Urothelium cell line (cell line): Measurements from ENCODE around the gene METTL8.
A peak's percentile ranks its signal among the peaks of the same experiment; 100 is the strongest.

Source experiments
- DNase-seq: peaks from one replicate; pipeline ENCODE4 v3.0.0; 2011; ENCODE audit warnings: low spot score, mixed read lengths
- FAIRE-seq: peaks from 2 replicates; lab custom pipeline; 2011; peaks lifted over from hg19 to GRCh38; lab: Jason Lieb, UNC

Gene METTL8, protein sequence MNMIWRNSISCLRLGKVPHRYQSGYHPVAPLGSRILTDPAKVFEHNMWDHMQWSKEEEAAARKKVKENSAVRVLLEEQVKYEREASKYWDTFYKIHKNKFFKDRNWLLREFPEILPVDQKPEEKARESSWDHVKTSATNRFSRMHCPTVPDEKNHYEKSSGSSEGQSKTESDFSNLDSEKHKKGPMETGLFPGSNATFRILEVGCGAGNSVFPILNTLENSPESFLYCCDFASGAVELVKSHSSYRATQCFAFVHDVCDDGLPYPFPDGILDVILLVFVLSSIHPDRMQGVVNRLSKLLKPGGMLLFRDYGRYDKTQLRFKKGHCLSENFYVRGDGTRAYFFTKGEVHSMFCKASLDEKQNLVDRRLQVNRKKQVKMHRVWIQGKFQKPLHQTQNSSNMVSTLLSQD

DNA sequence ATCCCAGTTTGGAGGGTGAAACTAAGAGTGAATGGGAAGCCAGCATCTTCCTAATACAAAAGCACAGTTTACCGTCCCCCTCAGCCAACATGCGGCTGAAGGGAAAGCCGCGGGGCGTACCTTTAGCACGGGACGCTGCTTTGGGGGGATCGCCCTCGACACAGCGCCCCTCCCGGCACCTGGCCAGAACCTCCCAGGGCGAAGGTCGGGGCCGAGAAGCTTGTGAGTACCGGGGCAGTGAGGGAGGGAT lies at the start of gene METTL8:
METTL8 (minus strand) TSS at position 228 of the 250 bp plus-strand sequence. CDS start 41,805 bp downstream, outside the sequence.
- FAIRE-seq = no peak
- no peak for DNase-seq

DNA sequence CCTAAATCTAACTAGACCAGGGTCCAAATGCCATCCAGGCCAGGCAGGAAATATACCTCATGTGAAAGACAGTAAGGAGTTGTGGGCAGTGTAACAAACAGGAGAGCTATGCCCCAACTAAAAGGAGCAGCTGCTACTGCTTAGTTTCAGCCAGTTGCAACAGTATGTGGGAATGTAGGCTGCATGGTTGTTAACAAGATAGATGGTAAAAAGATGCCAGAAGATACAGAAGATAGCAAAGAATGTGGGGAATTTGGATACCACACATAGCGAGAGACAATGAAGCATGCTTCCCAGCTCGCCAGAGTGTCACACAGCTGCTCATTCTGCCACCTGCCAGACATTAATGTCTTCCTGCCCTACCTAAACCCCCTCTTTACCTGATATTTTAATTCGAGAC lies 49.1 kb upstream of the METTL8 start:
- FAIRE-seq (no peak), DNase-seq (no peak)

DNA sequence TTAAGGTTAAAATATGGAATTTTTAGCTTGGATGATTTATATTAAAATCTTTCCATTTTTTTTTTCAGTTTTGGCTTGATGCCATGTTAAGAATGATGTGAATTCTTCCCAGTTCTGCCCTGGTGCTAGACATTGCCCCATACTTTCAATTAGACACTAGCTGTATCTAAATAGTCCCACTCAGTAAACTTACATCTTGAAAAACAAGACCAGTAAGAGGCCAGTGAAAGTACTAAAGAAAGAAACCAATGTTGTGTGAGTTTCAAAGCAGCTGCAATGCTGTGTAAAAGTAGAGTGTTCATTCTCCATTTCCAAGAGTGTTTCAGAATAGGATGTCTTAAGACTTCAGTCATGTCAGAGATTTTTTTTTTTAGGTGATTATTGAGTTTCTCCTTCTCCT lies 48.5 kb upstream of the METTL8 start:
- DNase-seq (no peak), FAIRE-seq (no peak)

DNA sequence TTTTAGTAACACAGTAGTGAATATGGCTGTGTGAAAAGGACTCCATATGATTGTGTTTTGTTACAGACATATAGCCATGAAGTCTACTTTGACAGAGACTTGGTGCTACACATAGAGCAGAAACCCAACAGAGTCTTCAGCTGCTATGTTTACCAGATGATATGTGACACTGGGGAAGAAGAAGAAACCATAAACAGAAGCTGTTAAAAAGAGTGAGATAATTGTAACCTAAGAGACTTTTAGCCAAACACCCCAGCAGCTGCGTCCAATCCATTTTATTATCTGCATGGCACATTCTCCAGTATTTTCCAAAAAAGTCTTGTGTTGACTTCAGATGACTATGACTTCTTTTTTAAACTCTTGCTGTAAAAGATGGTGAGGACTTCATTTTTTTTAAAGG lies 47.1 kb upstream of the METTL8 start:
- no peak for FAIRE-seq
- no peak for DNase-seq

DNA sequence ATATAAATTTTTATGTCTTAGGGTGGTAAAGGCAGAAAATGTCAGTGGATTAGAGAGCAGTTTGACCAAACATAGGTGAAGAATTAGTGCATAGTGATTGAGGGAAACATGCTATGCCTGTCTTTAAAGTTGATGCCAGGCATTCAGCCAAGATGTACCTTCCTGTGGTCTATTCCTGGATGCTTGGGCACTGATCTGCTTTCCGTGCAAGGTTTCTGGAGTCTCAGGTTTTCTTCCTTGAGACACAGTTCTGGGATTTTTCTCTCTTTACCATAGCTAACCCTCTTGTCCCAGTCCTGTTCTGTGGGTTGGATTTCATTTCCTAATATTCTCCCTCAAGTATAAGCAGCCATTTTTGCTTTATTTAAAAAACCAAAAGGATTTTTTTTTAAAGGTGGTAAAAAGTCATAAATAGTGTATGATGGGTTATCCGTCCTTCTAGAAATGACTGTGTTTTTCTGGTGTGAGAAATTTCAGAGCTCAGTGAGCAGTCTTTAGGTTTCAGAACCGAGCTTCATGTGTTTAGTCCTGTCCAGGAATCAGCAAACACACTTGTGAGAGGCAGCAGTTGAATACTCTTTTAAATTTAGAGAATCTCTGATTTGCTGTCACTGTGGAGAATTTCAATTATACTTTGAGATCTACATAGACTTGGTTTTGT lies 45.5 kb upstream of the METTL8 start:
- DNase-seq (no peak), FAIRE-seq (no peak)

DNA sequence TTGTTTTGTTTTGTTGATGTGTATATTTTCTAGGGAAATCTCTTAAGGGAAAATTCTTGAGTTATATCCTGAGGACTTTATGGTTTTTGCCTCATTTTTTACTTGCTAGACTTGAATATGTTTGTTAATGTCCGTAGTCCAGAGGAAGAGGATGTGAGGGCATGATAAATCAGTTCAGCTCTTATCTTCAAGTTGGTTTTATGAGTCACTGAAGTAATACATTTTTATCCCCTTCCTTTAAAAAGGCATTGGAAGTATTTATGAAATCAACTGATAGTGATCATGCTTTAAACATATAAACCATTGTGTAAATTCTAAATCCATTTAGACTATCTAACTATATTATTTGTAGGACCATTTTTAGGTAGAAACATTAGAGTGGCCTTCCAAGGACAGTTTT lies 44.6 kb upstream of the METTL8 start:
- FAIRE-seq (no peak), DNase-seq (no peak)

DNA sequence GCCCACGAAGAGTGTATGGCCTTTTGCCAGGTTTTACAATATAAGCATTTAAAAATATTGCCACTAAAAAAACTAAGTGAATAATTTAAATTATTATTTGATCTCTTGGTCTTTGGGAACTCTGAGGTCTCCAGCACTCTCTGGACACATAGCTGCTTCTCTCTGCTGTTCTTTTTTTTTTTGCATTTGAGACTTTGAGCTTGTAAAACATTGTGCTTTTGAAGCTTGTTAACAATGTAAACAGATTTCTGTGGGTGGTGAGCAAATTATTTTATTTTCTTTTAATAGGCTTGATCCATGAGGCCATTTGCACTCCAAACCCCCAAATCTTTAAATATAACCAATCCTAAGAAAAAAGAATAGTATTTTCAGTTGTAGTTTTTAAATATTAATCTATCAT lies 42.2 kb upstream of the METTL8 start:
- FAIRE-seq = no peak
- no peak for DNase-seq

DNA sequence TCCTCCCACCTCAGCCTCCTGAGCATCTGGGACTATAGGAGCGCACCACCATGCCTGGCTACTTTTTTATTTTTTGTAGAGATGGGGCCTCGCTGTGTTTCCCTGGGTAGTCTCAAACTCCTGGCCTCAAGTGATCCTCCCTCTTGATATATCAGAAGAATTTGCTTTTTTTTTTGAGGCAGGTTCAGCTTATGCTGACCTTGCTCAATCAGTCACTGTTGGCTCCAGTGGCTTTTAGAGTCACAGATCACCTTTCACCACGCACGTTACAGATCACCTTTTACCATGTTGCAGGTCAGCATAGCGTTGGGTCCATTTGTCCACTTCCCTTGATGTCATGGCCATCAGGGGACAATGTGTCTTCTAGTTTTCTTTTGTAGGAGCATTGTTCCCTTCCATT lies 36.3 kb upstream of the METTL8 start:
- FAIRE-seq (no peak), DNase-seq (no peak)

DNA sequence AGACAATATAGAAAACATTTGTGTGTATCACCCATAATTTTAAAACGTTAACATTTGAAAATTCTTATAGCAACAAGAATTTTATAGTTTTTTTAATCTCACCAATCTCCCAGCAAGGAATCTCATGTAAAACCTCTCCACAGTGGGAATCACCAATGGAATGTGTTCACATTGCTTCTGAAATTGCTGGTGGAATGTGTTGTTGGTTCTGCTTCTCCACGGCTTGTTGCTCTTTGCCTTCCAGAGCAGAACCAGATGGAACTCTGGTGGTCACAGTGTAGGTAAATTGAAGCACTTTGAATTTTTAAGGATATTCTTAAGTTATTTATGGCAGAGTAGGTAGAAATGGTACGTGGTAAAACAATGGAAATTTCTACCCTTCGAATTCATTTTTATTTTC lies 35.4 kb upstream of the METTL8 start:
- no peak for DNase-seq
- FAIRE-seq = no peak

DNA sequence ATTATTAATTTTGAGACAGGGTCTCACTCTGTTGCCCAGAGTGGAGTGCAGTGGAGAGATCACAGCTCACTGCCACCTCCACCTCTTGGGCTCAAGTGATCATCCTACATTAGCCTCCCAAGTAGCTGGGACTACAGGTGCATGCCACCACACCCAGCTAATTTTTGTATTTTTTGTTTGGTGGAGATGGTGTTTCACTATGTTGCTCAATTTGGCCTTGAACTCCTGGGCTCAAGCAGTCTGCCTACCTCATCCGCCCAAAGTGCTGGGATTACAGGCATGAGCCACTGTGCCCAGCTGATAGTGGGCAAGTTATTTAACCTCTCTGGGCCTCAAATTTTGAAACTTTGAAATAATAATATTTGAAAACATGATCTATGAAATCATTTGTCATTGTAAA lies 26.7 kb upstream of the METTL8 start:
- no peak for DNase-seq
- FAIRE-seq = no peak

DNA sequence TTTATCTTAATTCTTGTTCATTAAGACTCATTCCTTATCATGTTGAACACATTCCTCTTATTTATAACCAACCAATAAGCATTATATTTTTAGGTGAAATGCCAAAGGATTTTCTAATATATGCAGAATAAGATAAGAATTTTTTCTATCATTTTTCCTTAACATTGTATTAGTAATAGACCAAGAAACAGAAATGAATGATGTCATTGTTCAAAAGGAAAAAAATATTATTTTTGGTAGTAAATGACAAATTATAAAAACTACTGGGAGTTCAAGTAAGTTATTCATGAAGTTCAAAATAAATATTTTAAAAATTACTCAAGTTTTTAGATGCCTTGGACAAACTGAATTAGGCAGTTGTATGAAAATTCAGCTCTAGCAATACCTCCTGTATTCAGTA lies 25.7 kb upstream of the METTL8 start:
- FAIRE-seq (no peak), DNase-seq (no peak)

DNA sequence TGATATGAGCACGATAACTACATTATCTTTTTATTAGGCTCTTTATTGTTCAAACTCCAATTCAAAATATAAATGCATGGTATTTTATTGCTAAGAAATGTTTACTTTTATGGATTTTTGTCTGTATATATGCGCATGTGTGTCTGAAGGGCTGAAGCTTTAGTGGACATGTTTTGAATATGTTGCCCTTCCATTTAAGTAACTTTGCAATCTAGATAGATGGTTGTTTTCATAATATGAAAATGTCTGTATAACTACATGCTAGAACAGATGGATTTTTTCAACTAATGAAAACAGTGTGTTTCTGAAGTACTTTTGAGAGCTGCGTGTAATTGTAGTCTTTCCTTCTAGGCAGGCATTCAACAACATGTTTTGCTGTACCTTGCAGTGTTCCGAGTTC lies 19.0 kb upstream of the METTL8 start:
- no peak for FAIRE-seq
- DNase-seq = no peak

DNA sequence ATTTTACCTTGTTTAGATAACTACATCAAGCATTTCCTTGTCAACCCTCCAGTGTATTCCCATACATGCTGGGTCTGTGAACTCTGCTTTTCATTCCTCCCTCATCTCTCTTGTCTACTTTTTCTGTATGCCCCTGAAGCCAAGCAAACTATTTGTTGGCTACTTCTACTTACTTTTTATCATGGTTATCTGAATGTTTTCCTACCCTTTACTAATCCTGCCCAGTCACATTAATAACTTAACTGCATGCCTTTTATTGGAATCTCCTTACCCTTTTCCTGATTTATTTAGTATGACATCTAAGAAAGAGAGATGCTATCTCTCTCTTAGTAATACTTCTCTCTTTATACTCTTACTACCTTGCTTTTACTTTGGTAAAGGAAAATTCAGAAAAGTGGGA lies 17.3 kb upstream of the METTL8 start:
- DNase-seq = no peak
- no peak for FAIRE-seq

DNA sequence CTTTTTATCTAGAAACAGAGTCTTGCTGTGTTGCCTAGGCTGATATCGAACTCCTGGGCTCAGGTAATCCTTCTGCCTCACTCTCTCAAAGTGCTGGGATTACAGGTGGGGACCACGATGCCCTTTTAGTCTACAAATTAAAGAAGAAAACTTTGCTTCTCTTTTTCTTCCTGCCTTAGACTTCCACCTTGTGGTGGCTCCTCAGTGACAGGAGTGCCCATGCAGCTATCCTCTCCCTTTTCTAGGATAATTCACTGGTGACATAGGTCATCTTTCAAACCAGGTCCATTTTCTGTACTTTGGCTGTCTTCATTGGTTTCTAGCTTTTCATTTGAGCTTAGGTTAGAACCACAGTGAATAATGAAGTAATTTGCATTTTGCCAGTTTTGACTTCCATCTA lies 13.9 kb upstream of the METTL8 start:
- DNase-seq = no peak
- no peak for FAIRE-seq

DNA sequence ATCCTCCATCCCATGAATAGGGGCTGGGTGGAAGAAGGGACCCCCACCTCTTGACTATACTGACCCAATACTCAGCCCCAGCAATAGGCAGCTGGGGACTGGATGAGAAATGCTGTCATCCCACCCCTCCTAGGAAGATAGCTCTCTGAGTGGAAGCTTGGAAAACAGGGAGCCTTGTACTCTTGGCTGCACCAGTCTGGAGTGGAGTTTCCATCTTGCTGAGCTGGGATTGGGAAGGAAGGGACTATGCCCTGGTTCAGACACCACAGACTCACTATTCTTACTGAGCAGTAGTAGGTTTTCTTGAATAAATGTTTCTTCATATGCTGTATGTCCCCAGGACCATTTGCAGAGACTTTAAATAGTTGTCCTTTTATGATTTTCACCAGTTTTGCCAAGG lies 7.7 kb upstream of the METTL8 start:
- DNase-seq (no peak), FAIRE-seq (no peak)

DNA sequence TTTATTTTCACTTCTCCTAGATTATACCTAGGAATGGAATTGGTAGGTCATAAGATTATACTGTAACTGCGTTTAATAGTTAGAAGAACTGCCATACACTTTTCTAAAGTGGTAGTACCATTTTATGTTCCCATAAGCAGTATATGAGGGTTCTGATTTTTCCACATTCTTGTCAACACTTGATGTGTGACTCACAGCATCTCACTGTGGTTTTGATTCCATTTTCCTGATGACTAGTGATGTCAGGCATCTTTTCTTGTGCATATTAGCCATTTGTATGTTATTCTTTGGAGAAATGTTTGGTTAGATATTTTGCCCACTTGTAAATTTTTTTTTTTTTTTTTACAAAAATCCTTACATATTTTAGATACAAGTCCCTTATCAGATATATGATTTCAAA lies 2.5 kb upstream of the METTL8 start:
- DNase-seq (peak; percentile 21), FAIRE-seq (no peak)

DNA sequence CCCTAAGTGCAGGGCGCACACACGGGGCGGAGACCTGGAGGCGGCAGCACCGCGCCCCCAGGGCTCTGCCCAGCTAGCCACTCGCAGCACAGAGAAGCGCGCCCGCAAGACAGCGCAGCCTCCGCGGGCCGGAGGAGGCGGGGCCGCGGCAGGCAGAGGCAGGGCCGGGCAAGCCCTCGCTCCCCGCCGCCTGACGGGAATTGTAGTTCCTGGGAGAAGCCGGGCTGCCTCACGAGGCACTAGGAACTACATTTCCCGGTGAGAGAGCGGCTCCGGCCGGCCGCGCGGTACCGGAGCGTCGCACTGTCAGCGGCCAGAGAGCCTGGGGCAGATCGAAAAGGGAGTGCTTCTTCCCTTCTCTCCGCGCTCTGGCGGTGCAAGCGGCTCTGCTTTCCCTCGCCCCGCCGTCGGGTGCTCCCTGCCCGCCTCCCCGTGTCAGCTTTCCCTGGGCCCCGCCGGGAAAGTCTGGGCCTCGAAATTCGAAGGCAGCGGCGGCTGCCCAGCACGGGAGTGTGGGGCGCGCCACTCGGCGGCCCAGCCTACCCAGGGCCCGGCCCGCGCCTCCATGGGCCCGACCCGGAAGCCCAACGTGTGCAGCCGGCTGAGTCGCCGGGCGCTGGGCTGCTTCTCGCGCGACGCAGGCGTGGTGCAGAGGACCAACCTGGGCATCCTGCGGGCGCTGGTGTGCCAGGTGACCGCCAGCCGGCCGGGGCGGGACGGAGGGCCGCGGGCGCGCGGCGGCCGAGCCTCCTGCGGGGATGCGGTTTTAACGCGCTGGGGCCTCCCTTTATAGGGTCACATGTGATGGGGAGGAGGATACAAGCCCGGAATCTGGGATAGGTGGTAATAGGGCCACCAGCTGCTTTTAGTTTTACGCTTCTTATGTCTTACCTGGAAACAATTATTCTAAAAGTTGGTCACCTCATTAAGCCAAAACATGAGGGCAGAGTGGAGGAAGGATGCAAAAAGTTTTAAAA lies 511 bp upstream of the METTL8 start, which contains the start of gene DCAF17:
DCAF17 (plus strand) TSS at position 214 of the 977 bp plus-strand sequence; CDS start at position 566, 352 bp downstream.
- FAIRE-seq = peak; percentile 48

DNA sequence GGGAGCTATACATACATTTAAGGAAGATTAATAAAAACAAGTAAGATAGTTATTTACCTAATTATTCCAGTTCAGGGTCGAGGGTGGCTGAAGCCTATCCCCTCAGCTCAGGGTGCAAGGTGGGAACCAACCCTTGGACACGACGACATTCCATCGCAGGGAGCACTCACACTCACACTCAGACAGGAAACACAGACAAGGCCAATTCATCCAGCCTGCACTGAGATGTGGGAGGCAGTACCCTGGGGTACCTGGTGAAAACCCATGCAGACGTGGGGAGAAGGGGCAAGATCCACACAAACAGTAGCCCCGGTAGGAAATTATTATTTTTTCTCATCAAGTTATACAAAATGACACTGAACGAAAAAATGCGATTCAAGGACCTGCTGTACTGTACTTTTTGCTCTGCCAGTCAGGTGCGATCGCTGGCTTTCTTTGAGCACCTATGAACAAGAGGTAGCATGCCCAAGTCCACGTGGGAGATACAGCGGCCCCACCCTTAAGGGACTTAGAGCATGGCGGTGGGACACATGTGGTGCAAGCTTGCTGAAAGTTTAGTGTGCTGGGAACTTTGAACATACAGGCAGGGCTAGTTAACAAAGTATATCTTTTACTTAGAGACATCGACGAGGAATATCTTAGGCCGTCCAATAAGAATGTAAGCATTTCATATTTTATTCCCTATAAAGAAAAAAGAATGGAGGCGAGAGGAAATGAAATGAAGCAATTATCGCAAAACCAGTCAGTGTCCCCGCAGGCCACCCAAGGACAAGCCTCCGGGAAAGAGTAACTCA lies 624 bp downstream of the METTL8 start:
- no peak for FAIRE-seq
- DNase-seq = peak; percentile 26

More for the DNA sequence above, 511 bp upstream of the METTL8 start, which contains the start of gene DCAF17:
- peak; percentile 97 for DNase-seq

DNA sequence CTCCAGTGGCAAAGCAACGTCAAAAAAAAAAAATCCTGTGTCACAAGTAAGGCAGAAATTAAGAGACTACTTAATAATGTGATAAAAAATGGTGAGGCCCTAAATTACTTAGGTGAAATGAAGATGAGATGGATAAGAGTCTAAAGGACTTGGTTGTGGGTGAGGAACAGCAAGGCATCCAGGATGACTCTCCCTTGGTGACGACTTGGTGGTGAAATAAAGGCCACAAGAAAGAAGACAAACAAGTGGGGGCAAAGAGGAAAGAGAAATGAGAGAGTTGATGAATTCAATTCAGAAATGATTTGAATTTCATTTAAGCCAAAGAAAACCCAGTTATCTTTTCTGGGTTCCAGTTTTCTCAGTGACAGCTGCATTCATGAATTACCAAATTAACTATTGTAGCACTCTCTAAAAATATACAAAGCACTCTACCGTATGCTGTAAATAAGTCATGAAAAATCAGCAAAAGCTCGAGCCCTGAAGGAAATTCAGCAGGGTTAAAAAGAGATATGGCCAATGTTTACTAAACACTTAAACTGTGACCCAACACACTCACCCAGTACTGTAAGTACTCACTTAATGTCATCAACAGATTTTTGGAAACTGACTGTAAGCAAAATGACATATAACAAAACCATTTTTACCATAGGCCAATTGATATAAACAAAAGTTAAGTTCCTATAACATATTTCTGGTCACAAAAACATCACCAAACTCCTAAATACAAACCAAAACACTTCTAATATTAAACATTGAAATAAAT lies 1.4 kb downstream of the METTL8 start:
- FAIRE-seq (no peak), DNase-seq (no peak)

DNA sequence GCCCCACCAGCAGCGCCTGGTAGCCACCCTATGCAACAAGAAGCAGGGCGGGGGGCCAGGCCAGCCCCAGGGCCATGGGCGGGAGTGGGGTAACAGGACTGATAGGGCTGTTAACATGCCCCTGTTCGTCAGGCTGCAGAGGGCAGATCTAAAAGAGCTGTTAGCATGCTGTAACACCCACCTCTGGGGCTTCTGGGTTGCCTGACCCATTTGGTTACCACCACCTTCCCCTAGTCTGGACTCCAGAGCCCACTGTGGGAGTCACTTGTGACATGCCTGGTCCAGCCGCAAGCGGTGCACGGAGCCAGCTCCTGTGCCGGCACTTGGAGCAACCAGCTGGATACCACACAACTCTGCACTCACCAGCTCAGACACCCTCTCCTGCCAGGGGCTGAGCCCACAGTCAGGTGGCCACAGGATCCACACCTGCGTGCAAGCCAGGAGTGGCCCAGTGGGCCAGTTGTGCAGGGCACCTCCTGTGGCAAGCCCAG lies 2.1 kb downstream of the METTL8 start:
- no peak for FAIRE-seq
- no peak for DNase-seq
